ENCODE measurements around the gene SV2B.

DNA sequence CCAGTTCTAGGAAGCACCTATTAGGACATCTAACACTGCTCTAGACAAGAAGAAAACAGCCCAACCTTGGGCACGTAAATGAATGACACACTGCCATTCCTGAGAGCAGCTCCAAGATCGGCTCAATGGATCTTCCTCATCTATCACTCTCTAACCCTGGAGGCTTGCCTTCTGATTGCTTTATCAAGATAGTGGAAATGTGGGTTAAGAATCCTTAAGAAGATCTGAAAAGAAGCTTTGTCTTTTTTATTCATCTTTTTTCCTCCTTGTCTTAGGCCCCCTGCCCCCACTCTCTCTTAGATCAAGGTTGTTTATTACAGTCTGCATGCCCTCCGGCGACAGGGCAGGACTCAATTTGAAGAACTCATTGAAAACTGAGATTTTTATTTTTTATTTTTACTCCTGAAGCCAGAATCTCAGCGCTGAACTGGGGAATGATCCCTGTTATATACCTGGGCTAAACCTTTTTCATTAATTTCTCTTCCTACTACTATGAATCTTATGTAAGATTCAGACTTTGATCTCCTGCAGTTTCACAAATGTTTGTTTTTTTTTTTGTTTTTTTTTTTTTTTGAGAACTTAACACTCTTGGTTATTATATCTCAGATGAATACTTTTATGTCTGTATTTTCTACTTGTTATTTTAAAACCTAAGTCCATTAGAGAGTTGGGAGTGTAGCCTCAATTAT lies 219.5 kb downstream of the SV2B start:
- TF ChIP-seq, protein P1, sequence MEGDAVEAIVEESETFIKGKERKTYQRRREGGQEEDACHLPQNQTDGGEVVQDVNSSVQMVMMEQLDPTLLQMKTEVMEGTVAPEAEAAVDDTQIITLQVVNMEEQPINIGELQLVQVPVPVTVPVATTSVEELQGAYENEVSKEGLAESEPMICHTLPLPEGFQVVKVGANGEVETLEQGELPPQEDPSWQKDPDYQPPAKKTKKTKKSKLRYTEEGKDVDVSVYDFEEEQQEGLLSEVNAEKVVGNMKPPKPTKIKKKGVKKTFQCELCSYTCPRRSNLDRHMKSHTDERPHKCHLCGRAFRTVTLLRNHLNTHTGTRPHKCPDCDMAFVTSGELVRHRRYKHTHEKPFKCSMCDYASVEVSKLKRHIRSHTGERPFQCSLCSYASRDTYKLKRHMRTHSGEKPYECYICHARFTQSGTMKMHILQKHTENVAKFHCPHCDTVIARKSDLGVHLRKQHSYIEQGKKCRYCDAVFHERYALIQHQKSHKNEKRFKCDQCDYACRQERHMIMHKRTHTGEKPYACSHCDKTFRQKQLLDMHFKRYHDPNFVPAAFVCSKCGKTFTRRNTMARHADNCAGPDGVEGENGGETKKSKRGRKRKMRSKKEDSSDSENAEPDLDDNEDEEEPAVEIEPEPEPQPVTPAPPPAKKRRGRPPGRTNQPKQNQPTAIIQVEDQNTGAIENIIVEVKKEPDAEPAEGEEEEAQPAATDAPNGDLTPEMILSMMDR (IDR thresholded peaks at IDR 0.05): no peak
- no peak for TF ChIP-seq POLR2A (IDR thresholded peaks at IDR 0.05)
- no peak for TF ChIP-seq POLR2AphosphoS5 (IDR thresholded peaks at IDR 0.05)
- no peak for TF ChIP-seq EP300 (IDR thresholded peaks at IDR 0.05)
